ENCODE measurements around the gene FYTTD1. TPM values are rescaled to one million over a fixed set of nuclear protein-coding genes. Genes with fewer than 3 reads are reported as not detected.

Gene FYTTD1
- total and polyA plus RNA-seq, 2 of the 4 experiments (the other 2 are of a cell fraction) = 20.4 to 50.2 TPM

GRCh38 chr3:197734667-197735318, 14.9 kb upstream of the FYTTD1 start:
- H3K14ac ChIP-seq (replicated peaks; ENCODE audit: low read depth, low read length) = 0 out of 2 replicates have a peak overlapping the region, but pooled peaks have one; percentile 3
- ChIA-PET CTCF (no interaction called here), POLR2A (ENCODE audit: unreplicated experiment) (no interaction called here)
- H3K36me3 ChIP-seq (ENCODE audit: control insufficient read depth, insufficient read depth, low read length) = no peaks in the 10 kb centered on the region
- H2BK120ac ChIP-seq (ENCODE audit: low read depth, low read length) = no peak overlapping the region
- no peak overlapping the region for H2BK20ac ChIP-seq (ENCODE audit: low read depth, low read length)
- dilution Hi-C loops (cut with HindIII; ENCODE audit: low sequenced_read_pairs, unreplicated experiment) (no loop called here), in situ Hi-C loops (cut with MboI; ENCODE audit: low sequenced_read_pairs) (no loop called here), intact Hi-C loops (cut with micrococcal nuclease) (no loop called here)
- TF ChIP-seq MAFK (IDR thresholded peaks at IDR 0.05; ENCODE audit: low read depth, low read length) (no peak), SMC3 (IDR thresholded peaks at IDR 0.05; ENCODE audit: low read depth, low read length) (no peak), CHD1 (IDR thresholded peaks at IDR 0.05; ENCODE audit: low read depth, low read length) (no peak), USF2 (IDR thresholded peaks at IDR 0.05; ENCODE audit: low read depth, low read length) (no peak), RCOR1 (IDR thresholded peaks at IDR 0.05; ENCODE audit: insufficient replicate concordance, low read length) (no peak), RAD21 (IDR thresholded peaks at IDR 0.05; ENCODE audit: low read length) (no peak), MXI1 (IDR thresholded peaks at IDR 0.05; ENCODE audit: borderline replicate concordance, low read depth, low read length) (no peak), CTCF (conservative IDR thresholded peaks at IDR 0.05; ENCODE audit: low read depth, low read length) (no peak), NFE2L2 (IDR thresholded peaks at IDR 0.05; ENCODE audit: low read depth, low read length) (no peak)
- H3K56ac ChIP-seq (ENCODE audit: extremely low read depth, insufficient read depth, low read length) = no peak overlapping the region
- H2BK15ac ChIP-seq (ENCODE audit: low read depth, low read length) = no peak overlapping the region
- H3K4me2 ChIP-seq (ENCODE audit: low read depth, low read length) = no peak overlapping the region
- no peak overlapping the region for H4K8ac ChIP-seq (ENCODE audit: low read depth in 2 of 2, low read length in 2 of 2)
- no peak overlapping the region for H3K23ac ChIP-seq (ENCODE audit: low read depth, low read length)
- WGBS, 2 experiments (ENCODE audit: extremely low coverage in 2 of 2, insufficient read length in 1 of 2) = 83% methylated on average over 3 of the region's 7 CpGs; no CpG with 5 or more reads in 1 of the 2 experiments
- H3K4ac ChIP-seq (ENCODE audit: low read depth, low read length) = no peak overlapping the region
- peaks cover 3% of the 10 kb centered on the region; the same call in 1 of the 2 replicates for H3K4me1 ChIP-seq (ENCODE audit: control insufficient read depth, insufficient read depth, low read length)
- H3K27ac ChIP-seq (ENCODE audit: insufficient read depth, low read length) = no peak overlapping the region
- H4K5ac ChIP-seq (ENCODE audit: low read depth, low read length) = no peak overlapping the region
- no peaks in the 10 kb centered on the region for H3K27me3 ChIP-seq (ENCODE audit: control insufficient read depth, insufficient read depth, low read length)
- no peak for ATAC-seq (ENCODE audit: low read depth)
- no peak overlapping the region for H3K9ac ChIP-seq (ENCODE audit: low read depth, low read length)
- peaks cover 3% of the 10 kb centered on the region for H3K9me1 ChIP-seq (ENCODE audit: insufficient read depth, low read length)
- no TSS peak for BruUV-seq (replicated peaks)
- no peak overlapping the region for H2AK9ac ChIP-seq (replicated peaks; ENCODE audit: low read depth, low read length, poor library complexity)
- peaks cover 18 to 47% of the 10 kb centered on the region in 2 experiments for H3K79me1 ChIP-seq (ENCODE audit: low read depth in 1 of 2, low read length in 2 of 2)
- no peak overlapping the region for H2AFZ ChIP-seq (replicated peaks; ENCODE audit: low read length, poor library complexity)
- no peak overlapping the region for H3K18ac ChIP-seq (ENCODE audit: low read depth, low read length)
- no peak for DNase-seq
- no peak overlapping the region for H3K4me3 ChIP-seq (ENCODE audit: insufficient read depth, low read depth, low read length)
- H4K91ac ChIP-seq (ENCODE audit: insufficient read depth, low read depth, low read length) = no peak overlapping the region
- H2AK5ac ChIP-seq (ENCODE audit: low read depth, low read length) = no peak overlapping the region
- peaks cover 8% of the 10 kb centered on the region; the same call in 1 of the 2 replicates for H4K20me1 ChIP-seq (ENCODE audit: insufficient read depth, low read length)
- no peaks in the 10 kb centered on the region for H3K9me3 ChIP-seq (ENCODE audit: control insufficient read depth, insufficient read depth, low read length)
- H2BK5ac ChIP-seq (ENCODE audit: low read depth, low read length, poor library complexity, severe bottlenecking) = no peak overlapping the region
